GM19397 (cell line): ENCODE data around the gene SLC37A1.

Experiments used
- ATAC-seq: cut with Tn5 transposase; IDR thresholded peaks from one replicate; pipeline ENCODE4 v1.9.1; 2021; ENCODE audit warnings: mild to moderate bottlenecking, moderate library complexity; ENCODE audit not compliant: unreplicated experiment

Gene SLC37A1

GRCh38 chr21:42542196-42542595 lies 28.5 kb downstream of the SLC37A1 start:
- no peak for ATAC-seq

GRCh38 chr21:42542596-42542995 lies 28.9 kb downstream of the SLC37A1 start:
- ATAC-seq: no peak

- no peak for ATAC-seq
Measured at GRCh38 chr21:42543106-42543847, 29.6 kb downstream of the SLC37A1 start.

GRCh38 chr21:42544544-42544943 lies 30.9 kb downstream of the SLC37A1 start:
- no peak for ATAC-seq

GRCh38 chr21:42545317-42545716 lies 31.7 kb downstream of the SLC37A1 start:
- ATAC-seq: no peak

GRCh38 chr21:42545745-42546144 lies 32.1 kb downstream of the SLC37A1 start:
- ATAC-seq: no peak

GRCh38 chr21:42546433-42546832 lies 32.8 kb downstream of the SLC37A1 start:
- no peak for ATAC-seq

- ATAC-seq: no peak
Measured at GRCh38 chr21:42547001-42547905, 33.6 kb downstream of the SLC37A1 start.

GRCh38 chr21:42547906-42548365 lies 34.3 kb downstream of the SLC37A1 start:
- ATAC-seq: no peak

GRCh38 chr21:42548687-42549406 lies 35.2 kb downstream of the SLC37A1 start:
- no peak for ATAC-seq

GRCh38 chr21:42550817-42551216 lies 37.2 kb downstream of the SLC37A1 start:
- no peak for ATAC-seq

GRCh38 chr21:42552407-42553336 lies 39.0 kb downstream of the SLC37A1 start:
- ATAC-seq: no peak

GRCh38 chr21:42553435-42553834 lies 39.8 kb downstream of the SLC37A1 start:
- ATAC-seq: no peak

- ATAC-seq: no peak
Measured at GRCh38 chr21:42554251-42554961, 40.8 kb downstream of the SLC37A1 start.

GRCh38 chr21:42555756-42556438 lies 42.2 kb downstream of the SLC37A1 start:
- ATAC-seq: no peak

GRCh38 chr21:42556476-42556875 lies 42.8 kb downstream of the SLC37A1 start:
- no peak for ATAC-seq

- ATAC-seq: no peak
Measured at GRCh38 chr21:42556960-42557359, 43.3 kb downstream of the SLC37A1 start.

- no peak for ATAC-seq
Measured at GRCh38 chr21:42557420-42557819, 43.8 kb downstream of the SLC37A1 start.

- ATAC-seq: no peak
Measured at GRCh38 chr21:42558368-42558767, 44.7 kb downstream of the SLC37A1 start.
